Panc1 (cell line): ENCODE data around the gene OR4S1.
"Not testable (repeated sequence)": the region's sequence is repeated elsewhere in the genome, so short reads cannot be mapped to it uniquely, and the experiment has no call there.

Experiments
- CTCF ChIP-seq: fragments of 450-650 bp; IDR thresholded peaks from 2 replicates; pipeline ENCODE4 v1.5.1; 2017; ENCODE audit warnings: mild to moderate bottlenecking
- POLR2AphosphoS5 ChIP-seq: IDR thresholded peaks from 2 replicates; pipeline ENCODE4 v1.6.1; 2012; ENCODE audit warnings: mild to moderate bottlenecking, low read depth, low read length, moderate library complexity
- REST ChIP-seq, 2 experiments: IDR thresholded peaks; 2 replicates each; pipeline ENCODE4 v1.6.1; 2011 to 2012; ENCODE audit warnings: low read depth in 2 of 2, control low read depth in 1 of 2, low read length in 1 of 2, mild to moderate bottlenecking in 1 of 2, moderate library complexity in 1 of 2; ENCODE audit not compliant: insufficient read depth in 1 of 2

DNA sequence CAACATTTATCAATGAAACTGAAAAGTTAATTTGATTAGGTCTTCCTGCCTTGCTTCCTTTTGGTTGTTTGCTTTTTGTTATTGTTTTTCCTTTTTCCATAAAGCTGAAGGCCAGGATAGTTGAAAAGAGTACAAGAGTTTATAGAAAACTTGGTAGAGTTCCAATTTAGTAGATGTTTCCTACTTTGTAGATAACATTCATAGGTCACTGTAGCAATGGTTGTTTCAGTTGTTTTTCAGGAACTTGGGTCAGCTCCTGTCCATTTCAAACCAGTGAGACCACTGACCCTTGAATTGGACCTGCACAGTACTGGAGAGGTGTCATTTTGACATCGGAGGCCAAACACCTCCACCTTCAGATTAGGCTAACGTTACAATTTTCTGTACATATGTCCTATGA, 13.8 kb downstream of the OR4S1 start:
- TF ChIP-seq CTCF; POLR2AphosphoS5; REST (IDR thresholded peaks at IDR 0.05; ENCODE audit: insufficient read depth in 1 of 2, low read depth in 2 of 2, low read length in 1 of 2): not testable (repeated sequence)
